Thyroid gland (tissue), 4 donors: ENCODE results near the gene ZBTB7C. TPM values are rescaled to one million over a fixed set of nuclear protein-coding genes. Genes with fewer than 3 reads are reported as not detected.

Source experiments
- DNase-seq, 2 donors: peaks; one replicate each; pipeline ENCODE4 v3.0.0-alpha.2; 2019
- H3K27ac ChIP-seq, 3 donors: fragments of 200-600 bp; sonication (generic); 1 replicate in 2 of 3; 2 replicates in 1 of 3; pipeline ENCODE4 v1.5.1; 2016 to 2019; ENCODE audit warnings: mild to moderate bottlenecking in 1 of 3, moderate library complexity in 1 of 3
- H3K27me3 ChIP-seq: fragments of 200-600 bp; sonication (generic); one replicate; pipeline ENCODE4 v1.5.1; 2019
- H3K36me3 ChIP-seq, 2 donors: fragments of 200-600 bp; sonication (generic); one replicate each; pipeline ENCODE4 v1.5.1; 2016 to 2019
- H3K4me1 ChIP-seq, 2 donors: fragments of 200-600 bp; sonication (generic); one replicate each; pipeline ENCODE4 v1.5.1; 2017 to 2019
- H3K4me3 ChIP-seq, 3 donors: fragments of 200-600 bp; sonication (generic); replicated peaks in 1 of 3; 1 replicate in 2 of 3; 2 replicates in 1 of 3; pipeline ENCODE4 v1.5.1; 2016; ENCODE audit warnings: mild to moderate bottlenecking in 1 of 3
- H3K9me3 ChIP-seq: fragments of 200-600 bp; sonication (generic); one replicate; pipeline ENCODE4 v1.5.1; 2017
- CTCF ChIP-seq, 6 experiments: fragments of 200-600 bp in 3 of 6; fragments of 450-650 bp in 3 of 6; sonication (generic) in 3 of 6; IDR thresholded peaks; one replicate each; pipeline ENCODE4 v1.5.1; 2016 to 2019; ENCODE audit warnings: antibody characterized with exemption in 6 of 6, mild to moderate bottlenecking in 2 of 6, inconsistent platforms in 1 of 6, moderate library complexity in 1 of 6
- POLR2A ChIP-seq, 2 donors: fragments of 450-650 bp; IDR thresholded peaks; one replicate each; pipeline ENCODE4 v1.6.1; 2017; ENCODE audit warnings: antibody characterized with exemption in 2 of 2, mild to moderate bottlenecking in 2 of 2, moderate library complexity in 1 of 2
- WGBS, 2 donors: methylation state at CpG; one replicate each; pipeline ENCODE4 v1.1.5; 2017; 5-methylcytosine and 5-hydroxymethylcytosine counted together
- intact Hi-C: fragments of 100-400 bp; cut with DNase I; formaldehyde crosslinking; loops from one replicate; pipeline ENCODE4 v1.15.1; 2023
- total RNA-seq, 4 donors: library from RNA; depleted of rRNA; stranded (reverse); fragments of >200 nt; gene quantifications; one replicate each; pipeline ENCODE4 v1.2.3, GENCODE V29; 2016

ZBTB7C gene
- total RNA-seq, 4 donors from 2014 or later: 41.7 to 66.7 (median 49.5) TPM

GRCh38 chr18:48318436-48318835, 90.7 kb downstream of the ZBTB7C start:
- 91 to 92% methylated on average over 8 of the region's 8 CpGs for WGBS, 2 donors
- DNase-seq: no peak
- Histone ChIP-seq H3K4me1 (peaks cover 4 to 43% of the 10 kb centered on the region in 2 donors), H3K36me3 (no peaks in the 10 kb centered on the region), H3K27me3 (no peaks in the 10 kb centered on the region), H3K9me3 (no peaks in the 10 kb centered on the region), H3K27ac (peak overlapping the region in 1 of 3 donors; percentile 53), H3K4me3 (no peak overlapping the region)
- TF ChIP-seq POLR2A (IDR thresholded peaks at IDR 0.05): no peak
- no peak for TF ChIP-seq CTCF (IDR thresholded peaks at IDR 0.05)
- intact Hi-C loops: no loop called here

GRCh38 chr18:48317781-48318381, 91.3 kb downstream of the ZBTB7C start:
- no peak for DNase-seq
- no peak for TF ChIP-seq POLR2A (IDR thresholded peaks at IDR 0.05)
- peak in 1 of 6 experiments; percentile 22 for TF ChIP-seq CTCF (IDR thresholded peaks at IDR 0.05)
- no peaks in the 10 kb centered on the region for H3K27me3 ChIP-seq
- no peaks in the 10 kb centered on the region for H3K9me3 ChIP-seq
- 98 to 99% methylated on average over 5 of the region's 5 CpGs for WGBS, 2 donors
- H3K36me3 ChIP-seq: no peaks in the 10 kb centered on the region
- peak overlapping the region in 1 of 3 donors; percentile 53 for H3K27ac ChIP-seq
- peaks cover 4 to 39% of the 10 kb centered on the region in 2 donors for H3K4me1 ChIP-seq
- intact Hi-C loops: no loop called here
- no peak overlapping the region for H3K4me3 ChIP-seq

DNA sequence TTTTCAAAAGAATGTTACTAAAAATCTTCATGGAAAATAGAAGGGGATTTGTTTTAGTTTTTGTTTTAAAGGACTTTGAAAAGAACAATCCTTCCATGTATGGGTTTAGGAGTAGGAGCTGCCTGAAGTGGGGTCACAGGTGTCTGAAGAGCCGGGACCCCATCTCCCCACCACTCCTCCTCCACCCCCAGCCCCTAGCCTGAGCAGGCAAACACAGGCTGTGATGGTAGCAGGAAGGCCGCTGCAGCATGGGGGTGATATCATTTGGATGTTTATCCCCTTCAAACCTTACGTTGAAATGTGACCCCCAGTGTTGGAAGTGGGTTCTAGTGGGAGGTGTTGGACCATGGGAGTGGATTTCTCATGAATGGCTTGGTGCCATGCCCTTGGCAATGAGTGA, 93.0 kb downstream of the ZBTB7C start:
- Histone ChIP-seq H3K4me3 (no peak overlapping the region), H3K27ac (no peak overlapping the region), H3K27me3 (no peaks in the 10 kb centered on the region), H3K4me1 (peaks cover 4 to 38% of the 10 kb centered on the region in 2 donors), H3K36me3 (no peaks in the 10 kb centered on the region), H3K9me3 (no peaks in the 10 kb centered on the region)
- DNase-seq: no peak
- 65 to 66% methylated on average over 3 of the region's 3 CpGs for WGBS, 2 donors
- no peak for TF ChIP-seq POLR2A (IDR thresholded peaks at IDR 0.05)
- no peak for TF ChIP-seq CTCF (IDR thresholded peaks at IDR 0.05)
- intact Hi-C loops: no loop called here

DNA sequence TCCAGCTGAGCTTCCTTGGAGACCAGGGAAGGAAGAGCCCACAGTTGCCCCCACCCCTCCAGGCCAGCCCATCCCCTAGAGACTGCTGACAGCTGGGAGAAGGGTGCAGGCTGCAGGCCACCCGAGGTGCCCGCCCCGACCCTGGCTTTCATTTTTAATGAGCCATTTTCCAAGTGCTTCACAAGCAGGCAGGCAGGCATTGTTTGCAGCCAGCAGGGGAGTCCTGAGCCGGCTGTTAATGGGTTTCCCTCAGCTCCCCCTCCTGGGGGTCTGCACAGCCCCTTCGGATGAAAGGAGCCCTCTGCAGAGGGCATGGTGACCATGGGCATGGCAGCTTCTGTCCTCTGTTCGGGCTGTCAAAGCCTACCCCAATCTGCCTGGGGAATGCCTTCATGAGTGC, 94.5 kb downstream of the ZBTB7C start:
- Histone ChIP-seq H3K27me3 (no peaks in the 10 kb centered on the region), H3K4me1 (peaks cover 4 to 32% of the 10 kb centered on the region in 2 donors), H3K4me3 (no peak overlapping the region), H3K9me3 (no peaks in the 10 kb centered on the region), H3K36me3 (no peaks in the 10 kb centered on the region), H3K27ac (peak overlapping the region in 2 of 3 donors; percentile 9 to 22)
- WGBS, 2 donors: 41 to 44% methylated on average over 5 to 6 of the region's 6 CpGs
- intact Hi-C loops: no loop called here
- TF ChIP-seq CTCF (IDR thresholded peaks at IDR 0.05) (no peak), POLR2A (IDR thresholded peaks at IDR 0.05) (no peak)
- DNase-seq: no peak

DNA sequence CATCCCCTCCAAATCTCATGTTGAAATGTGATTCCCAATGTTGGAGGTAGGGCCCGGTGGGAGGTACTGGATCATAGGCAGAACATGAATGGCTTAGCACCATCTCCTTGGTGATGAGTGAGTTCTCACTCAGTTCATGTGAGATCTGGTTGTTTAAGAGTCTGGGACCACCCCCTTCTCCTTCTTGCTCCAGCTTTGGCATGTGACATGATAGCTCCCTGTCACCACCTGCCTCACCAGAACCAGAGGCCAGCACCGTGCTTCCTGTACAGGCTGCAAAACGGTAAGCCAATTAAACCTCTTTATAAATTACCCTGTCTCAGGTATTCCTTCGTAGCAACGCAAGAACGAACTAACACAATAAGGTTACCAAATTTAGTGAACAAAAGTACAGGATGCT, 95.4 kb downstream of the ZBTB7C start:
- Histone ChIP-seq H3K4me1 (peaks cover 12 to 40% of the 10 kb centered on the region in 2 donors), H3K27me3 (no peaks in the 10 kb centered on the region), H3K27ac (no peak overlapping the region), H3K36me3 (no peaks in the 10 kb centered on the region), H3K9me3 (no peaks in the 10 kb centered on the region), H3K4me3 (no peak overlapping the region)
- 87 to 92% methylated on average over 5 to 6 of the region's 6 CpGs for WGBS, 2 donors
- intact Hi-C loops: no loop called here
- DNase-seq: no peak
- TF ChIP-seq POLR2A (IDR thresholded peaks at IDR 0.05) (no peak), CTCF (IDR thresholded peaks at IDR 0.05) (no peak)
